ENCODE measurements around the gene TENT4B. TPM values are rescaled to one million over a fixed set of nuclear protein-coding genes. Genes with fewer than 3 reads are reported as not detected.

The TENT4B gene
- total RNA-seq, 1 donor from 2014 or later = 38.1 TPM

GRCh38 chr16:50224286-50224685 is 71.2 kb downstream of the TENT4B start:
- no peak overlapping the region for H3K27ac ChIP-seq
- no peak overlapping the region for H3K4me3 ChIP-seq
- TF ChIP-seq CTCF (IDR thresholded peaks at IDR 0.05) = no peak
- no peaks in the 10 kb centered on the region for H3K9me3 ChIP-seq
- H3K27me3 ChIP-seq = no peaks in the 10 kb centered on the region
- intact Hi-C loops (cut with DNase I) = no loop called here
- DNase-seq (ENCODE audit: low spot score in 2 of 2) = no peak
- H3K4me1 ChIP-seq = no peaks in the 10 kb centered on the region
- H3K36me3 ChIP-seq = peaks cover 42 to 49% of the 10 kb centered on the region in 2 donors

GRCh38 chr16:50227120-50227519 is 74.0 kb downstream of the TENT4B start:
- intact Hi-C loops (cut with DNase I) = no loop called here
- no peak overlapping the region for H3K27ac ChIP-seq
- no peak for DNase-seq (ENCODE audit: low spot score in 2 of 2)
- TF ChIP-seq CTCF (IDR thresholded peaks at IDR 0.05) = no peak
- H3K4me1 ChIP-seq = no peaks in the 10 kb centered on the region
- no peak overlapping the region for H3K4me3 ChIP-seq
- no peaks in the 10 kb centered on the region for H3K27me3 ChIP-seq
- H3K9me3 ChIP-seq = no peaks in the 10 kb centered on the region
- H3K36me3 ChIP-seq = peaks cover 41 to 42% of the 10 kb centered on the region in 2 donors

GRCh38 chr16:50227665-50228064 is 74.6 kb downstream of the TENT4B start:
- H3K36me3 ChIP-seq = peaks cover 41 to 47% of the 10 kb centered on the region in 2 donors

GRCh38 chr16:50228364-50228868 is 75.3 kb downstream of the TENT4B start:
- H3K9me3 ChIP-seq = no peaks in the 10 kb centered on the region
- intact Hi-C loops (cut with DNase I) = no loop called here
- no peak overlapping the region for H3K4me3 ChIP-seq
- DNase-seq (ENCODE audit: low spot score in 2 of 2) = no peak
- H3K27me3 ChIP-seq = no peaks in the 10 kb centered on the region
- TF ChIP-seq CTCF (IDR thresholded peaks at IDR 0.05) = no peak
- no peak overlapping the region for H3K27ac ChIP-seq
- no peaks in the 10 kb centered on the region for H3K4me1 ChIP-seq
- H3K36me3 ChIP-seq = peaks cover 41 to 49% of the 10 kb centered on the region in 2 donors

More at GRCh38 chr16:50227665-50228064, 74.6 kb downstream of the TENT4B start:
- intact Hi-C loops (cut with DNase I) = no loop called here
- Histone ChIP-seq H3K27me3 (no peaks in the 10 kb centered on the region), H3K4me1 (no peaks in the 10 kb centered on the region), H3K27ac (no peak overlapping the region), H3K9me3 (no peaks in the 10 kb centered on the region), H3K4me3 (no peak overlapping the region)
- no peak for TF ChIP-seq CTCF (IDR thresholded peaks at IDR 0.05)
- no peak for DNase-seq (ENCODE audit: low spot score in 2 of 2)

GRCh38 chr16:50229149-50229726 is 76.1 kb downstream of the TENT4B start:
- Histone ChIP-seq H3K4me1 (no peaks in the 10 kb centered on the region), H3K36me3 (peaks cover 41 to 49% of the 10 kb centered on the region in 2 donors), H3K27me3 (no peaks in the 10 kb centered on the region), H3K9me3 (no peaks in the 10 kb centered on the region), H3K27ac (no peak overlapping the region), H3K4me3 (no peak overlapping the region)
- no peak for TF ChIP-seq CTCF (IDR thresholded peaks at IDR 0.05)
- intact Hi-C loops (cut with DNase I) = no loop called here
- no peak for DNase-seq (ENCODE audit: low spot score in 2 of 2)
